HG03095 (cell line): ENCODE measurements around the gene RHNO1.

Source experiments
- ATAC-seq: cut with Tn5 transposase; IDR thresholded peaks from one replicate; pipeline ENCODE4 v1.9.1; 2021; ENCODE audit warnings: moderate library complexity; ENCODE audit not compliant: unreplicated experiment

RHNO1 gene

GRCh38 chr12:2897418-2897817 is 20.4 kb downstream of the RHNO1 start:
- no peak for ATAC-seq

- ATAC-seq = no peak
Observed at GRCh38 chr12:2900642-2901041, 23.6 kb downstream of the RHNO1 start.

DNA sequence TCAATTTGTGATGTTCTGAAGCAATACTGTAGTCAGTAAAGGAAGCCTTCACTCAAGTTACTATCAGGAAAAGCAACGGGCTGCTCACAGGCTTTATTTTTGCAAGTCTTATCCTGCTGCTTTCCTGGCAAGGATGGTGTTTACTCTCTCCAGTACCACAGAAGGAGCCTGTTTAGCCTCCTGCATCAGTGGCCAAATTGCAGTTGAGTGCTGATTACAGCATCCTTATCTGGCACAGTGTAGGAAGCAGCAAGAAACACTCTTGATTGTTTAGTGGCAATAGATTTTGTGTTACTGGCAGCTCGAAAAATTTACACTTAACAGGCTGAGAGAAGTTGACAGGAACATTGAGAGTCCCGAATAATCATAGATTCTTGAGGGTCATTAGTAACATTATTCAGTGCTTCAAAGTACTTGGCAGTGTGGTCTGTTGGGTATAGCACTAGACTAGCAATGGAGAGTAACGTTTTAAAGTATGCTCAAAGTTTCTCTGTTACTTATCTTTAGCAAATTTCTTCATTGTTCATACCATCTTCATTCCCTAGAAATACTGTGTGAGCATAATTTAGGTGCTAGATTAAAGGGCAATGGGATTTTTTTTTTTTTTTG is 25.4 kb downstream of the RHNO1 start:
- ATAC-seq = no peak

- no peak for ATAC-seq
Observed at GRCh38 chr12:2904260-2904659, 27.2 kb downstream of the RHNO1 start.

GRCh38 chr12:2912216-2912575 is 35.2 kb downstream of the RHNO1 start:
- ATAC-seq = no peak

DNA sequence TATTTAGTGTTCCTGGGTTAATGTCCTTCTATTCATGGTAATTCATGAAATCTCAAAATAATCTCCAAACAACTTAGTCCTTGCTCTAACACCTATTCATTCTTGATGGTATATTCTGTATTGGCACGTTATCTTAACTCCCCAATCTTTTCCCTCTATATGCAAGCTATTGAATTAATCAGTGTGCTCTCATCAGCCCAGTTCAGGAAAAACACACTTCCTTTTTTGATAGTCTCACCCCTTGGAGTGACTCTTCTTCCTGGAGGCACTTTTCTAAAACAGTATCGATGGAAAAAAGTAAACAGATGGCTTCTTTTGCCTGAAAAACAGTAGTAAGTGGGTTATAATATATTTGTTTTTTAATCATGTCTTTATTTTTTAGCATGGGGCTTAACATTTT is 42.2 kb downstream of the RHNO1 start:
- no peak for ATAC-seq

GRCh38 chr12:2922329-2922728 is 45.3 kb downstream of the RHNO1 start:
- ATAC-seq = no peak

DNA sequence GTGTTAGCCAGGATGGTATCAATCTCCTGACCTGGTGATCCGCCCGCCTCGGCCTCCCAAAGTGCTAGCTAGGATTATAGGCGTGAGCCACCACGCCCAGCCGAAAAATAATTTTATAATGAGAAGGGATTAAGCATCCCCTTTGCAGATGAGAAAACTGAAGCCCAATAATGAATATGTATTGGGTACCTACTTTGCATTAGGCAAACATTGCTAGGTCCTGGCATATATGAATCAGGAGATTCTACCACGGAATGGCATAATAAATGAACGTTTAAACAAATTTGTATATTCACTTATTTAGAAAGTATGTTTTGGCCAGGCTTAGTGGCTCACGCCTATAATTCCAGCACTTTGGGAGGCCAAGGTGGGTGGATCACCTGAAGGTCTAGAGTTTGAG is 46.0 kb downstream of the RHNO1 start:
- ATAC-seq = no peak

- no peak for ATAC-seq
Observed at GRCh38 chr12:2924019-2924418, 47.0 kb downstream of the RHNO1 start.

GRCh38 chr12:2925322-2925995 is 48.4 kb downstream of the RHNO1 start:
- no peak for ATAC-seq

DNA sequence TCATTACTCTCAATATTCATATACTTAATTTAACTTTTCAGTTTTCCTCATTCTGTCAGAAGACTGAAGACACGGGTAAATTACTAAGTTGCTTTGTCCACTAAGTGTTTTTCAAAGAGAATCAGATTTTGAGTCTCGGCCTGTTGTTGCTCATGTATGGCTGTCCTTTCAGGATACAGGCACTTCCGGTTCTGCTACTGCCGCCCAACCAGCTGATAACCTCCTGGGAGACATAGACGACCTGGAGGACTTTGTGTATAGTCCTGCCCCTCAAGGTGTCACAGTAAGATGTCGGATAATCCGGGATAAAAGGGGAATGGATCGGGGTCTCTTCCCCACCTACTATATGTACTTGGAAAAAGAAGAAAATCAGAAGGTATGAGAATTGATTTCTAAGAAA is 53.8 kb downstream of the RHNO1 start:
- no peak for ATAC-seq

GRCh38 chr12:2933586-2933985 is 56.6 kb downstream of the RHNO1 start:
- no peak for ATAC-seq

DNA sequence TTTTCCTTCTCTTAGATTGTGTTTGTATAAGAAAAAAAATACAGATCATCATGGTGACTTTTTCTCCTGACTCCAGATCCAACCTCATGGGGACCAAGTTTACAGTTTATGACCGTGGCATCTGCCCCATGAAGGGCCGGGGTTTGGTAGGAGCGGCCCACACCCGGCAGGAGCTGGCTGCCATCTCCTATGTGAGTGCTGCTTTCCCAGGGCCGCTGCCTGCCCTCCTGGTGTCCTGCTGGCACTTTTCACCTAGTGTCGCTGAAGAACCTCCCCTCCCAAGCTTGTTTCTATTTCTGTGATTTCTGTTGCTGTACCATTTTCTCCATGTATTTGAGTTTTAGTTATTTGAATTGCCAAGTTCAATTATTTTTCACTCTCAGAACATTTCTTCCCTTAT is 57.3 kb downstream of the RHNO1 start:
- no peak for ATAC-seq

- no peak for ATAC-seq
Observed at GRCh38 chr12:2936301-2936700, 59.3 kb downstream of the RHNO1 start.

- no peak for ATAC-seq
Observed at GRCh38 chr12:2937500-2937899, 60.5 kb downstream of the RHNO1 start.
